GM12873 (cell line): ENCODE results near the gene CCBE1.

Experiments used
- TF ChIP-seq, protein P1 (sequence below): IDR thresholded peaks from 2 replicates; pipeline ENCODE4 v1.5.1; 2012; ENCODE audit warnings: low read depth, mild to moderate bottlenecking, moderate library complexity, low read length, control low read depth; ENCODE audit not compliant: insufficient read depth; ENCODE audit errors: missing control alignments

Gene CCBE1

DNA sequence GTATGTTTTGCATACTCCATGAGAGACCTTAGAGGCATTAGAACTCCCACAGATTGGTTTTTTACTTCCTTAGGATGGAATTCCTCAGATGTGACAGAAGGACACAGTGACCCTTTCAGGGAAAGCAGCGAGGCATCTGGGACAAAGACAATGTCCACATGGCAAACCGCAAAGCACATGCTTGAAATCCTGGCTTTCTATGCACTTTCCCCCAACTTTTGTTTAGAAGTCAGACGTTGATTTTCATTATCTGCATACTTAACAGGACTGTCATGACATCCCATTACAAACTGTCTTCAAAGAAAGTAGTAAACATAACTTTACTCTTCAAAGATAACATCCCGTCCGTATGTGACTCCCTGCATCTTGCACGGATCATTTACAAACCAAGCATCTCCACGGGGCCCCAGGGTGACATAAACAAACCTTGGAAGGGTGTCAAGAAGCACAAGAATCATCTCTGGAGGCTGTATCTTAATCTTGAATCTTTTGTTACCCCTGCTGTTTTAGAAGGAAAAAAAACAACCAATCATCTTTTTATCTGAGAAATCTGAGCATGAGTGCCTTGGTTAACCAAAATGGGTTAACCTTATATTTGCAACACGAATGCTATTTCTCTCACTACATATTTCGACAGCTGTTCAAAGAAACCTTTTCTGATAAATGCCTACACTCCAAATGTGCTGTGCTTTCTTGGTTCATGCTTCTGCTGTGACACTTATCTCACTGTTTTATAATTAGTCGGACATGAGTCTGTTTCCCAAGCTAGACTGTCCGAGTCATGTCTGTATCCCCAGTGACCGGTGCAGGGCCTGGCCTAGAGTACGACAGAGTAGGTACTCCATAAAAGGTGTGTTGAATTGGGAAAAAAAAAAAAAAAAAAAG, 90.8 kb downstream of the CCBE1 start:
- TF ChIP-seq, protein P1, sequence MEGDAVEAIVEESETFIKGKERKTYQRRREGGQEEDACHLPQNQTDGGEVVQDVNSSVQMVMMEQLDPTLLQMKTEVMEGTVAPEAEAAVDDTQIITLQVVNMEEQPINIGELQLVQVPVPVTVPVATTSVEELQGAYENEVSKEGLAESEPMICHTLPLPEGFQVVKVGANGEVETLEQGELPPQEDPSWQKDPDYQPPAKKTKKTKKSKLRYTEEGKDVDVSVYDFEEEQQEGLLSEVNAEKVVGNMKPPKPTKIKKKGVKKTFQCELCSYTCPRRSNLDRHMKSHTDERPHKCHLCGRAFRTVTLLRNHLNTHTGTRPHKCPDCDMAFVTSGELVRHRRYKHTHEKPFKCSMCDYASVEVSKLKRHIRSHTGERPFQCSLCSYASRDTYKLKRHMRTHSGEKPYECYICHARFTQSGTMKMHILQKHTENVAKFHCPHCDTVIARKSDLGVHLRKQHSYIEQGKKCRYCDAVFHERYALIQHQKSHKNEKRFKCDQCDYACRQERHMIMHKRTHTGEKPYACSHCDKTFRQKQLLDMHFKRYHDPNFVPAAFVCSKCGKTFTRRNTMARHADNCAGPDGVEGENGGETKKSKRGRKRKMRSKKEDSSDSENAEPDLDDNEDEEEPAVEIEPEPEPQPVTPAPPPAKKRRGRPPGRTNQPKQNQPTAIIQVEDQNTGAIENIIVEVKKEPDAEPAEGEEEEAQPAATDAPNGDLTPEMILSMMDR, result no peak

DNA sequence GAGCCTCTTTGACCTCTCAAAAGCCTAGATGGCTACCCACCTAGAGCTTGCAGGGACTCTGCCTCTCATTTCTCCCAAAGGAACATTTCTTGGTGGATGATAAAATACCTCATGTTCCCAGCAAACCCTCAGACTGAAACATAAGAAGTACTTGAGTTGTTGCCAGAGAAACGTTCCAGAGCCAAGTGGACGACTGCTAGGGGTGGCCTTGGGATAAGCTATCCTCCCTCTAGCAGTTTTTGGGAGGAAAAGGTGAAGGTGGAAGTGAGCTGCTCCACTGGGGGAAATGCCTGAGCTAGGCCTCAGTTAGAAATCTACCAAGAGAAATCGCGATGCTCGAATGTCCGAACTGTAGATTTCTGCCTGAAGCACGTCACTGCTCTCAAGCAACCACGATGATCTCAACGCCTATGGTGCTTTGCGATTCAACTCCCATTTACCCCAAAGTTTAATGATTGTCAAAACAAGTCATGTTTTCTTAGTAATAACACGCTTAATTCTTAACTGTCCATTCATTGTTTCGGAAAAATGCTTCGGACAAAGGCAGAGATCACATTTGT, 91.5 kb downstream of the CCBE1 start:
- TF ChIP-seq, protein P1, result no peak

DNA sequence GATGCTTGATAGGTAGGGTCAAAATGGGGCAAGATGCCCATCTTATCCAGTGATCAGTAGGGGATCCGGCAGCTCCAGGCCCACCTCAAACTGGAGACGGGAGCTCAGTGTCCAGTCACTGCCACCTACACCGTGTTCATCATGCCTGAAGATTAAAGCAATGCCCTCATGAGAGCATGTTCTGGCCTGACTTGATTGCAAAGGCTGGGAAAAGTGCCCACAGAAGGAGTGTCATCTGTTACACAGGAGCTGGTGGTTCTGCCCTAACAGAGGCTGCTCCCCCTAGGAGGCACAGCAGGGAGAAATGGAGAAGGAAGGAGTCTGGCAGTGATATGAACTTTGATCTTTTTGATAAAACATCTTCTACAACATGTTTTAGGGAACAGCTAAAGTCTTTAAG, 92.3 kb downstream of the CCBE1 start:
- TF ChIP-seq, protein P1, result no peak

DNA sequence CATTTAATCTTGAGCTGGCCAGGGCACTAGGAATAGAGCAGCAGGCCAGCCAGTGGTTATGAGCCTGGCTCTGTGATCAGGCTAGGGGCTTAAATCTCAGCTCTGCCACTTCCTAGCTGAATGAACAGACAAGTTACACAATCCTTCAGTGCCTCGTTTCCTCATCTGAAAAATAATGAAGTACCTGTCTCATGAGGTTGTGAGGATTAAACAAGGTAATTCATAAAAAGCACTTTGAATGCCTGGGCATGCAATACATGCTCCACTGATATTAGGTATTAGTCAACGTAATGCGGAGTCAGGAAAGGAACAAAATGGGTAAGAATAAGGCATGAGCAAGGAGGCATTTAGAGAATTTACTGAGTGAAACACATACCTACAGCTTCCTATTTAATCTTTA, 100.2 kb downstream of the CCBE1 start:
- TF ChIP-seq, protein P1, result no peak

DNA sequence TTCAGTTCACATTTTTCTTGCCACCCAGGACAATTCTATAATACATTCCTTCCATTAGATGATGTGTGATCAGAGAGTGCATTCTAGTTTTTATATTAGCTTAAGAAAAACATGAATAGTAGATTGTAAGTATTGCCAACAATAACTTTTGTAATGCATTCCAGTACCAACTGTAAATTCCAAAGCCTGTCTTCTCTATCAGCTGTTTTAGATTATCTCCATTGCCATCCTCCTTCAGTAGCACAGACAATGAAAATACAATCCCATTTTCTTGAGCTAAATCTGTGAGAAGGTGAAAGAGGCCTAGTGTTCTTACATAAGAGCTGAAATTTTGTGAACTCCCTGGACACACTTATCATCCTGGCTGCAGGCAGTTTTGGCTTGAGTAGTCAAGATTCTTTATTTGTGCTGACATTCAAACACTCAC, 103.9 kb downstream of the CCBE1 start:
- TF ChIP-seq, protein P1, result no peak

DNA sequence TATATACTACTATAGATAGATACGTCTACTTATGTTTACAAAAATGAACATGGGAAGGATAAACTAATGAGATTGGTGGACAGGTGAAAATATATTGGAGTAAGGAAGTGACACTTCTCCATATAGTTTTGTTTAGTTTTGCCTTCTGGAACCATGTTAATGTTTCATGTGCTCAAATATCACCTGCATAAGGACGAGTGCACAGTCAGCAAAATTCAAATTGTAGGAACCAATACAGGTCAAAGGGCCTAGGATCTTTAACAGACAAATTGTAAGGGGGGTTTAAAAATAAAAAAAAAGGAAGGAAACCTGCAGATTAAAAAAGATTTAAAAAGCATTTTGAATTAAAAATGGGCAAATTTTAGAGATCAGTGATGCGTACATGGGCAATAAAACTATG, 104.6 kb downstream of the CCBE1 start:
- TF ChIP-seq, protein P1, result no peak

DNA sequence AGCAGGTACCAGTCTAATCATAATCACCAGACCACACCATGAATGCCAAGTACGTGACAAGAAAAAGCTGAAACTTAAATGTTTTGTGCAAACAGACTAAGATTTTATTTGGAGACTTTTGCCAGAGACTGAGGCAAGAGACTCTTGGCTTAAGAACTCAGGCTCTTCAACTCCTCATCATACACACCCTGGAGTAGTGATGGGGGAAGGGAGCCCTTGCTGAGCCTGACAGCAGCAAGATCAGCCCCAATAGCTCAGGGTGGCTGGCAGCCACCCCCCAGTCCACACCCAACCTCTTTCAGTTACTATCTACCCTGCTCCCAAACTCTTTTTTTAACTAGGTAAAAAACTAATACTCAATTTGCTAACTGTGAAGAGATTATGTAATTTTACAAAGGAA, 114.8 kb downstream of the CCBE1 start:
- TF ChIP-seq, protein P1, result no peak
